ENCODE measurements around the gene SLC25A53. TPM values are rescaled to one million over a fixed set of nuclear protein-coding genes. Genes with fewer than 3 reads are reported as not detected.

SLC25A53 gene
- total RNA-seq, 4 donors from 2014 or later = 23.9 to 28.8 (median 24.8) TPM

GRCh38 chrX:104193485-104193884, 36.7 kb upstream of the SLC25A53 start:
- Histone ChIP-seq H3K27me3 (no peaks in the 10 kb centered on the region), H3K9me3 (no peaks in the 10 kb centered on the region), H3K4me3 (no peak overlapping the region), H3K27ac (replicated peaks in 1 of 4) (no peak overlapping the region), H3K4me1 (no peaks in the 10 kb centered on the region), H3K36me3 (peaks cover 7 to 46% (median 12%) of the 10 kb centered on the region in 4 donors)
- no peak for DNase-seq (ENCODE audit: extremely low spot score)
- WGBS = 68% methylated on average over 2 of the region's 2 CpGs
- no peak for TF ChIP-seq EP300 (IDR thresholded peaks at IDR 0.05)
- no peak for TF ChIP-seq POLR2A (IDR thresholded peaks at IDR 0.05; ENCODE audit: low read depth)
- TF ChIP-seq POLR2AphosphoS5 (IDR thresholded peaks at IDR 0.05) = no peak
- no peak for TF ChIP-seq CTCF (IDR thresholded peaks at IDR 0.05)
- intact Hi-C loops (cut with DNase I) = no loop called here

GRCh38 chrX:104189837-104190236, 33.0 kb upstream of the SLC25A53 start:
- 58% methylated on average over 5 of the region's 5 CpGs for WGBS
- Histone ChIP-seq H3K4me1 (no peaks in the 10 kb centered on the region), H3K27ac (replicated peaks in 1 of 4) (no peak overlapping the region), H3K9me3 (no peaks in the 10 kb centered on the region), H3K27me3 (no peaks in the 10 kb centered on the region), H3K4me3 (no peak overlapping the region), H3K36me3 (peaks cover 19 to 58% (median 29%) of the 10 kb centered on the region in 4 donors)
- TF ChIP-seq EP300 (IDR thresholded peaks at IDR 0.05) (no peak), POLR2AphosphoS5 (IDR thresholded peaks at IDR 0.05) (no peak), CTCF (IDR thresholded peaks at IDR 0.05) (no peak), POLR2A (IDR thresholded peaks at IDR 0.05; ENCODE audit: low read depth) (no peak)
- intact Hi-C loops (cut with DNase I) = no loop called here
- no peak for DNase-seq (ENCODE audit: extremely low spot score)

GRCh38 chrX:104187931-104188330, 31.1 kb upstream of the SLC25A53 start:
- no peaks in the 10 kb centered on the region for H3K9me3 ChIP-seq
- DNase-seq (ENCODE audit: extremely low spot score) = no peak
- no peaks in the 10 kb centered on the region for H3K4me1 ChIP-seq
- H3K27ac ChIP-seq (replicated peaks in 1 of 4) = no peak overlapping the region
- intact Hi-C loops (cut with DNase I) = no loop called here
- H3K27me3 ChIP-seq = no peaks in the 10 kb centered on the region
- WGBS = 89% methylated on average over 8 of the region's 8 CpGs
- TF ChIP-seq CTCF (IDR thresholded peaks at IDR 0.05) (no peak), POLR2A (IDR thresholded peaks at IDR 0.05; ENCODE audit: low read depth) (no peak), EP300 (IDR thresholded peaks at IDR 0.05) (no peak), POLR2AphosphoS5 (IDR thresholded peaks at IDR 0.05) (no peak)
- H3K36me3 ChIP-seq = peaks cover 19 to 61% (median 29%) of the 10 kb centered on the region in 4 donors
- H3K4me3 ChIP-seq = no peak overlapping the region

- DNase-seq (ENCODE audit: extremely low spot score) = no peak
- TF ChIP-seq CTCF (IDR thresholded peaks at IDR 0.05) (no peak), POLR2AphosphoS5 (IDR thresholded peaks at IDR 0.05) (no peak), EP300 (IDR thresholded peaks at IDR 0.05) (no peak), POLR2A (IDR thresholded peaks at IDR 0.05; ENCODE audit: low read depth) (no peak)
Measured at GRCh38 chrX:104183685-104184084, 26.9 kb upstream of the SLC25A53 start.

GRCh38 chrX:104173841-104174240, 17.0 kb upstream of the SLC25A53 start:
- TF ChIP-seq CTCF (IDR thresholded peaks at IDR 0.05) (no peak), POLR2AphosphoS5 (IDR thresholded peaks at IDR 0.05) (no peak), POLR2A (IDR thresholded peaks at IDR 0.05; ENCODE audit: low read depth) (no peak), EP300 (IDR thresholded peaks at IDR 0.05) (no peak)
- H3K4me1 ChIP-seq = peaks cover 0 to 9% (median 7%) of the 10 kb centered on the region in 4 donors
- no peak overlapping the region for H3K27ac ChIP-seq (replicated peaks in 1 of 4)
- no peaks in the 10 kb centered on the region for H3K27me3 ChIP-seq
- 77% methylated on average over 6 of the region's 6 CpGs for WGBS
- peaks cover 0 to 22% (median 0%) of the 10 kb centered on the region in 4 donors for H3K36me3 ChIP-seq
- no peak for DNase-seq (ENCODE audit: extremely low spot score)
- peaks cover 0 to 8% (median 0%) of the 10 kb centered on the region in 4 donors for H3K9me3 ChIP-seq
- no peak overlapping the region for H3K4me3 ChIP-seq
- intact Hi-C loops (cut with DNase I) = no loop called here

More at GRCh38 chrX:104183685-104184084, 26.9 kb upstream of the SLC25A53 start:
- Histone ChIP-seq H3K27ac (replicated peaks in 1 of 4) (no peak overlapping the region), H3K4me1 (peaks cover 0 to 7% (median 2%) of the 10 kb centered on the region in 4 donors), H3K36me3 (peaks cover 12 to 31% (median 18%) of the 10 kb centered on the region in 4 donors), H3K27me3 (no peaks in the 10 kb centered on the region), H3K4me3 (no peak overlapping the region), H3K9me3 (peaks cover 0 to 2% (median 0%) of the 10 kb centered on the region in 4 donors)
- WGBS = 87% methylated on average over 4 of the region's 4 CpGs
- intact Hi-C loops (cut with DNase I) = no loop called here
